GM19467 (cell line): ENCODE data around the gene ARHGAP19.

ENCODE experiments used
- ATAC-seq: cut with Tn5 transposase; IDR thresholded peaks from one replicate; pipeline ENCODE4 v1.9.1; 2021; ENCODE audit warnings: mild to moderate bottlenecking, moderate library complexity; ENCODE audit not compliant: unreplicated experiment

The ARHGAP19 gene

GRCh38 chr10:97230146-97230545 lies 62.3 kb downstream of the ARHGAP19 start:
- ATAC-seq: no peak

GRCh38 chr10:97229322-97230015 lies 63.0 kb downstream of the ARHGAP19 start:
- ATAC-seq: no peak

DNA sequence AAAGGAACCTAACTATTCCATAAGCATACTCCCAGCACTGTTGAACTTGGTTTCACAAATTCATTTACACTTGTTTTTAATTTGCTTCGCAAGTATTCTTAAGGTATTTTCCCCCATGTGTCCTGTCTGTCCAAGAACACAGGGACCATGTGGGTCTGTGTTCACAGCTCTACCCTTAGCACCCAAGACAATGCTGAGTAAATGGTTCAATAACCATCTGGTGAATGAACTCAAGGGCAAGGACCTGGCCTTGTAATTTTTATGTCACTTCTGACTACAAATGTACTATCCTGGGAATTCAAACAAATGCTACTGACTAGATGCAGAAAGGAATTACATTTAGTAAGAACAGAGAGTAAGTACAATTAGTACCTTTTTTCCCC lies 63.7 kb downstream of the ARHGAP19 start:
- ATAC-seq: no peak

- ATAC-seq: no peak
Measured at GRCh38 chr10:97228130-97228774, 64.2 kb downstream of the ARHGAP19 start.

GRCh38 chr10:97226398-97226797 lies 66.0 kb downstream of the ARHGAP19 start:
- no peak for ATAC-seq

- ATAC-seq: no peak
Measured at GRCh38 chr10:97224483-97225435, 67.7 kb downstream of the ARHGAP19 start.

DNA sequence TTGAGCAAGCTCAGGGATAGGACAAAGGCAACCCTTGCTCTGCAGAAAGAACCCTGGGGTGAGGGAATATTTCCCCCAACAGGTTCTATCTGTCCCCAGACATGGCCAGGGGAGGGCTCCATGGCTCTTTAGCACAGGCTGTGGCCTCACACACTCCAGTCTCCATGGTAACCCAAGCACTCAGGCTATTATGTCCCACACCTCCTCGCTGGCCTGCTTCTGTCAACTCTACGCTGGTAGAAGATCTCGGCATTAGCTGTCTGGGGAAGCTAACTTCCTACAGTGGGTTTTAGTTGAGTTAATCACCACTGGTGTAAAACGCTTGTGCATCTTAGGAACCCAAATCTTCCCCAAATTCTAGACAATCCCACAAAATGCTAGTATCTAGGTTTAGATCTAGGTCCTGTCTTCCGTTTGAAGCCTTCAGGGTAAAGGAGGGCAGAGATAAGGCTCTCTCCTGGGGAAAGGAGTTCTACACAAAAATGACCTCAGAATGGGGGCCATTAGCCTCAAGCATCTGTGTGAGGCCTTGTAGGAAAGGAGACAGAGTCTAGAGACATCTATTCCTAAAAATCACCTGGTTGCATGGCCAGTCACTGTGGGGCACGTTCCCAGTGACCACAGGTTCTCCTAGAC lies 70.0 kb downstream of the ARHGAP19 start:
- ATAC-seq: no peak

- ATAC-seq: no peak
Measured at GRCh38 chr10:97220355-97220754, 72.1 kb downstream of the ARHGAP19 start.

GRCh38 chr10:97217299-97217698 lies 75.1 kb downstream of the ARHGAP19 start:
- no peak for ATAC-seq

DNA sequence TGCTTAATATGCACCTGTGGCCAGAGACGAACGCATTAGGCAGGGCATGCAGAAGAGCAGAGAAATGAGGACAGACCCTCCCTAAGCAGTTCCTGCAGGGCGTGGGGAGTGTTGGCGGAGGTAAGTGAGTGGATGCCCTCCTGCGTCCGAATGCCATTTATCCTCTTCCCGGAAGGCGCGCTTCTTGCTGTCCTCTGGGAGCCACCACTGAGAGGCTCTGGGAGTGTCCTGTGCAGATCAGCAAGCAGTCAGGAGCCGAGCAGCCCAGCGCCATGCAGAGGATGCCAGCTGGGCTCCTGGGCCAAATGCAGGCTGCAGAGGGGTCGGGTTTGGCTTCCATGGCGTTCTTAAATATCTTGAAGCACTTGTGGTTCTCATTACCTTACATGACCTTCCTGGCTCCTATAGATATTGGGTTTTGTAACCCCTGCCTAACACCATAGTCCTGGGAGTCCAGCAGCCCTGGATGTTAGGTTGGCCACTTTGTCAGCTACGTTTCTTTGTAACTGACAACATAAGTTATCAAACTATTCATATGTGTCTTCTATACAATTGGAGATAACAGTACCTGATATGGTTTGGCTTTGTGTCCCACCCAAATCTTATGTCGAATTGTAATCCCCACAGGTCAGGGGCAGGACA lies 76.7 kb downstream of the ARHGAP19 start:
- no peak for ATAC-seq

DNA sequence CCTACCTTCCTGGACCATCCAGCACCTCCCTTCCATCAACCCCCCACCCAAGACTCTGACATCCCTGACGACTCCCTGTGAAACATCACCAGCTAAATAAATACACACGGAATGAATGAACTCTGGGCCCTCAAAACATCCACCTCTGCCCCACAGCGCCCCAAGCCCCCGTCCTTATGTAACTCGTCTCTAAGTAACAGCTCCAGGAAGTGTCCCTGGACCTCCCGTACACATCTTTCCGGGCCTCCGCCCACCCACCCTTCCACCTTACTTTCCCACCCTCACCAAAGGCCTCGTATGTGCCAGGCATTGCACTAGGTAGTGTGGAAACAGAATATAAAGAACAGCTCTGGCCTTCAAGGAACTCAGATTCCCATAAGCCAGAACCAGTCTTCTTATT lies 79.0 kb downstream of the ARHGAP19 start:
- no peak for ATAC-seq

DNA sequence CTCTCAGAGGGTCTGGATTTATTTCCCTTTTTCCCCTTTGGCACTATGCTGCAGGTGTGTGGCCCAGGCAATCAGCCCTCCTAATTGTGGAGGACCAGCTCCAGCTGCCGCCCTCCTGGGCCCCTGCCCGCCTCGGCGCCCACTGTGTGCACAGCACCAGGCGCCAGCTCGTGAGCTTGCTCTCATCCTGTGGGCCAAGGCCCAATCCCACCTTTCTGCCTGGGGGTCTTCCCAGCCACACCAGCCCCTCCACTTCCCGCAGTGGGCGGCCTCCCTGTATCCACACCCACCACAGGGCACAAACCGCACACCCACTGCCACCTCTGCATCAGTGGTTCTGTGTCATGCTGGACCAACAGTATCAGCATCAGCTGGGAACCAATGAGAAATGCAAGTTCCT lies 81.2 kb downstream of the ARHGAP19 start:
- no peak for ATAC-seq

- no peak for ATAC-seq
Measured at GRCh38 chr10:97210543-97210960, 81.9 kb downstream of the ARHGAP19 start.

GRCh38 chr10:97207756-97208346 lies 84.6 kb downstream of the ARHGAP19 start:
- ATAC-seq: no peak

DNA sequence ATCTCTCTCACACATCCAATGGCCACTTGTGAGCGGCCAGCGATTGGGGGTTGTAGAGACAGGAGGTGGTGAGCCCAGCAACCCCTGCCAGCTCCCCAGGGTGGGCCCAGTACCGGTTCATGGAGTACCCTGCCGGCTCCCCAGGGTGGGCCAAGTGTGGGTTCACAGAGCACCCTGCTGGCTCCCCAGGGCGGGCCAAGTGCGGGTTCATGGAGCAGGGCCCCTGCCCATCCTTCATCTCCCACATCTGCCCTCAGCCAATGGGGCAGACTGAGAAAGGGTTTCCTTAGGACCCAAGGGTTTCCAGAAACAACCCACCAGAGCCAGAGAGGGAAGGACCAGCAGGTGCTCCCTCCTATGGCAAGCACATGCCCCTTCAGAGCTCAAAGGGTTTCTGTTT lies 85.3 kb downstream of the ARHGAP19 start:
- no peak for ATAC-seq

DNA sequence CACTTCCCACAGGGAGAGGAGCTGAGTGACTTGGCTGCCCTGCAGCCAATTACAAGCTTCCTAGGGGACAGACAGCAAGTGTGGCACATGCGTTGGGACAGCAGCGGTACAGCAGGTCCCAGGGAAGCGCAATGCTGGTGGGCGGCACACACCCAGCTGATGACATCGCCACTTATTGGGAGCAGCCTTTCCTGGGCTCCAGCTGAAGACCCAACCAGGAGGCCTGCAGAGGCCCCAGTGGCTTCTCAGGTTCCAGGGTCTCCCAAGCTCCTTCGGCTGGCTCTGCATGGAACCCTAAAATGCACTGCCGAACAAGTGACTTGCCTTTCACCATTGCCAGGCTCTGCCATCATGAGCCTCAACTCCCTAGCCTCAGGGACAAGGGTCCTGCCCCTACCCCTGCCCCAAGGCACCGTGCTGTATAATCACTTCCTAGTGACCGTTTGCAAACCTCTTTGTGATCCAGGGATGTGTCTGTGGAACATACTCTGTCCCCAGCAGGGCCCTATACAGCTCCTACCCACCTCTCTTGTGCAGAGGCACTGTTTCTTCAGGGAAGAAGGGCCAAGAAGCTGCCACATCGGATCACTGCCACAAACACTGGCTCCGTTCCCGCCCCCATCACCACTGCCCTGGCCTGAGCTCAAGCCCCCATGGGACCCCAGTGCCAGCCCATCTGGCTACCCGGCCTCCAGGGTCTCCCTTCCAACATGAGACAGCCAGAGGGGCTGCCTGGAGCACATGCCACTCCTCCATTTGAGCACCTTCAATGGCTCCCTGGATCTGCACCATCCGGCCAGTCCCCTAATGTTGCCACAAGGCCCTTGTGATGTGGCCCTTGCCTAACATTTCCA lies 87.4 kb downstream of the ARHGAP19 start:
- no peak for ATAC-seq

DNA sequence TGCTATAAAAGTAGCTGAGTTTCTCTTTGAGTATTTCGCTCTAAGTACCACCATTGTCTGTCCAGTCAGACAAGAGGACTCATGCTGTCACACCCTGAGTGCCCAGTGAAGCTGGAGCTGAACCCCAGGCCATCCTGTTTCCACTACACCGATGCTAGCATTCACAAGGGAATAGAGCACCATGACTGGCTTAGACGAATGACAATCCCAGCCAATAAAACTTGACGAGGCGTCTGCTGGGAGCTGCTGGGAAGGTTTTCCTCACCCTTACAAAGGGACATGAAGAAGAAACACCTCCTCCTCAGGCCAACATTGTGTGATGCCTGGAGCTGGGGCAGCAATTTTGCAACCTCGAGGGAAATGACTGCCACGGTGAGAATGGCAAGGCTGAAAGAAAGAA lies 89.2 kb downstream of the ARHGAP19 start:
- no peak for ATAC-seq

- ATAC-seq: no peak
Measured at GRCh38 chr10:97200616-97201015, 91.8 kb downstream of the ARHGAP19 start.

DNA sequence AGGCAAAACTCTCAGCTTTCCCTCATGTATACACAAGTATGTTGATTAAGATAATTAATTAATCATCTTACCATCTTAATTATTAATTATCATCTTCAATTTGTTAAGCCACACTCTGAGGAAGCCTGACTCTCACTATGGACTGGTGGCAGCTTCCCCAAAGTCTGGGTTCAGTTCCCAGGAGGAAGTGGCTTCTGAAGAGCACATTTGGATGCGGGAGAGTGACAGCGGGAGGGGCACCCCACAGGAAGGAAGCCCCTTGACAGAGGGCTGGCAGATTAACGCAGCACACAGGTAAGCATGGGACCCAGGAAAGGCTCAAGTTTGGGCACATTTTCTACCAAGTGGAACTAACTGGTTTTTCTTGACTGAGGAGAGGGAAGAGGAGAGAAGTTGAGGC lies 93.3 kb downstream of the ARHGAP19 start:
- ATAC-seq: no peak
